ENCODE measurements around the gene HMCN1.
A peak's percentile ranks its signal among the peaks of the same experiment; 100 is the strongest.
"Not testable (repeated sequence)": the region's sequence is repeated elsewhere in the genome, so short reads cannot be mapped to it uniquely, and the experiment has no call there.

HMCN1 gene

GRCh38 chr1:186211583-186211982, 477.4 kb downstream of the HMCN1 start:
- not testable (repeated sequence) for DNase-seq

- peak; percentile 65 to 74 for DNase-seq
Observed at GRCh38 chr1:186212568-186213224, 478.5 kb downstream of the HMCN1 start.

- no peak for DNase-seq
Observed at GRCh38 chr1:186213225-186213607, 479.0 kb downstream of the HMCN1 start.

DNA sequence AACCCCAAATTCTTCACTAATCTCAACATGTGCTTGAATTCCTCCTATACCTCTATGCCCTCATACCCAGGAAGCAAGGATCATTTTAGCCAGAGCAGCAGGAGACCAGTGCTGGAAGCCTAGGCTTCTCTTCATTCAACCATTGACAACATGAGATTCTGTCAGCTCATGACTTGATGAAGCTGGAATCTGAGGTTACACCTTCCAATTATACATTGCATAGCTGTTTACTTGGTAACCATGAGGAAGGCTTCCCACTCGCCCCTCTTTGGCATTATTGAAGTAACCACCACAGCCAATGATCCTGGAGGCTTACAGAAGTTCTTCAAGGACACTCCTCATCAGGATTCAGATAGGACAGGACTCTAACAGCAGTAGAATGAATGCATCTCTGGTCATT, 480.6 kb downstream of the HMCN1 start:
- no peak for DNase-seq

DNA sequence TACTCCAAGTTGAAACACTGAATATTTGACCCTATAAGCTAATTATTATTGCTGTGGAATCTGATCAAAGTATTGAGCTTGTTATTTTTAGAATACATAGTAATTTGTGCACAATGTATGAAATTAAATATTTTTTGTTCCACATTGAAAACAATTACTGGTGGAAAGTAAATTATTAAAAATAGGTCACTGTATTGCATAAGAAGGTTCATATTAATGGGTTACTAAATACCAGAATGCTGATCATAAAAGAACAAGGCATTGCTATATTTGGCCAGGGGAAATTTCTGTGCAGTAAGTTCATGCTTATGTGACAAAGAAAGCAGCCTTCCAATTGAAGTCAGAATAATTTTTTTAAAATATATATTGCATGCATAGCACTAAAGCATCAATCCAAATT, 481.4 kb downstream of the HMCN1 start:
- no peak for DNase-seq

GRCh38 chr1:186218654-186219352, 484.6 kb downstream of the HMCN1 start:
- no peak for DNase-seq

- no peak for DNase-seq
Observed at GRCh38 chr1:186220067-186220466, 485.9 kb downstream of the HMCN1 start.

DNA sequence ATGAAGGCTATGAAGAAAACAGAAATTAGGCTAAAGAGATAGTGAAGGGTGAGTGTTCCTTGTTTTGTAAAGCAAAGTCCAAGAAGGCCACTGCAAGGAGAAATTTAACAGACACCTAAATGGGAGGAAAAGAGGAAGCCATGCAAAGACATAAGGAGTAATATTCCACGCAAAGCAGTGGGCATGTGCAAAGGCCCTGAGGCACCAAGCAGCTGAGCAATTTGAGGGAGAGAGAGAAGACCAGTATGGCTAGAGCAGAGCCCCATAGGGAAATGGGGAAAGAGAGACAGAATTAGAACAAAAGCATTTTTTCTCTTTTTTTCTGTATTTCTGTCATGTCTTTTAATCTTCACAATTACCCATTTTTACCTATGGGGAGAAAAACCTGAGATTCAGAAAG, 486.7 kb downstream of the HMCN1 start:
- DNase-seq = no peak

DNA sequence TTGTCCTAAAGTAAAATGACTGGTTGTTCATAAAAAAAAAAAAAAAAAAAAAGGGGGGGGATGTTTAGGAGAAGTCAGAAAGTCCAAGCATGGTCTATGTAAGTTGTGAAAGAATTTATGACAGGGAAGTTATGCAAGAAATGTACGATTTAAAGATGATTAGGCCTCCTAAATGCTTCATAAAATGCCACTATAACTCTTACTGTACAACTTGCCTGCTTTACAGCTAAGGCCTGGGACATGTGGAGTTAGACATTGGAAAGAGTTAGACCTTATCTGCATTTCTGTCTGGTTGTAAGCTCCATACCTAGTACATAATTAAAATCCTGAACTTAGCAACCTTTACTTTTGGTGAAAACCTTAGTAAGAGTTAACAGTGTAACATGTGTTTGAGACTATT, 490.9 kb downstream of the HMCN1 start:
- no peak for DNase-seq

DNA sequence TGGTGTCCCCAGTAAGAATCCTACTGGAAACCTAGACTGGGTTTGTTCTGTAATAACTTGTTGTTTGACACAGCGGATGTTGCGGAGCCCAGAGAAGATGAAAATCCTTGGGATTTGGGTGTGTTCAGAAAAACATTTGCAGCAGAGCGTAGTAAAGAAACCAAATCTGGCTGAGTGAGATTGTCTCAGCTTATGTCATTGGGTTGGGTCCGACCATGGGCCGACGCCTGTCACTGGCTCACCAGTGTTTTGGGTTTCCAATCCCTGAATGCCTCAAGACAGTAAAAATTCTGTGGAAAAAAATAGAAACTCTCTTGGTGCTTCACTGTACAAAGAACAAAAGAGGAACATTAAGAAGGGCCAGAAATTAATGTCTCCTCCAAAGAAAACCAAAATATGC, 494.6 kb downstream of the HMCN1 start:
- no peak for DNase-seq

DNA sequence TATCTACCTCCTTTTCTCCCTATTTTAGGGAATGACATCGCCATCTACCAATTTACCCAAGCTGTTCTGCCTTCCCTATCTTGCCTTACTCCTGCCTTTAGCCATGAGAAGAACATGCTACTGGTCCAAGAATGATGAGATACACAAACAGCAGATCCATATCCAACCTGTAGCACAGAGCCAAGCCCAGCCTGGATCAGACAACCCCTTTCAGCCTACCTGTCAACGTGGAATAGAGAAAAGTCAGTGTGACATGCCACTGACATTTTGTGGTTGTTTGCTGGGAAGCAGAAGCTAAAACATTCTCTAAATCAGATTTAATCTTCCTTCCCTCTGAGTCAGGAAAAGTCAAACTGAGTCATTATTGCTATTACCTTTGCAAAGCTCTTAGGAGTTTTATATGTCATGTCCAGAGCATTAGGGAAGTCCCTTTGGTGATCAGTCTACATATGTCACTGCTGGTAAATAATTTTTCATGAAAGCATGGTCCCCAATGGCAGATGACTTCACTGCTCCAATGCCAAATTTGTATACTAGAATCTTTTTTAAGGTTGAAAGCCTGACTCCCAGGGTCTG, 497.8 kb downstream of the HMCN1 start:
- DNase-seq = no peak

- DNase-seq = no peak
Observed at GRCh38 chr1:186234976-186235686, 500.9 kb downstream of the HMCN1 start.

DNA sequence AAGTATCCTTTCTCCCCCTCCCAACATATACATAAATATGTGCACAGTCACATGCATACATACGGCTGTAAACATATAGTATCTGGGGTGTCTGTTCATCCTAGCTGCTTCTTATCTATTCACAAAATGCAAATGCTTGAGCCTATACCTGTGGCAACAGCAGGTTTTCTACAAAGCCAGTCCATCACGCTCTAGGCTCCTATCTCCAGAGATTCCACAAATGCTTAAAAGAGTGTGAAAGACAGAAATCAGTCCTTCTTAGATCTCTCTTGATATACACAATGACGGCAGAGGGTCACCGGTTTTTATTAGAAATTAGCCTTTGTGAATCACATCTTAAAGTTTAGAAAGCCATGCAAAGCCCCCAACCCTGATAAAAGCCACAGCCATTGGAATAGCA, 501.5 kb downstream of the HMCN1 start:
- no peak for DNase-seq

- DNase-seq = no peak
Observed at GRCh38 chr1:186236921-186237320, 502.7 kb downstream of the HMCN1 start.

DNA sequence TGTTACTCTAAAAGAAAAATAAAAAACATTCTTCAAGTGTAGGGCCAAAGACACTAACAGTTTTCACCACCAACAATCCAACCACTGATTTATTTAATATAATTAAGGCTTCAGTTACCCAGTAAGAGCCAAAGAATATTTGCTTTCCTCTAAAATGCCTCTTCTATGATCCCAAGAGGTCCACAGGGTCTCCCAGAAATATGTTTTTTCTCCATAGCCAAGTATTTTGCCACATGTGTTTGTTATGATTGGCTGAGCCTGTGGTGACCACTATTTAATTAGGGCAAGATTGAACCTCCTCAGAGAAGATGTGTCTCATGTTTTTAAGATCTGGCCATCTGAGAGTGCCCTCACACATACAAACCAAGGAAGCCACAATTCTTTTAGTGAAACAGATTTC, 505.0 kb downstream of the HMCN1 start:
- DNase-seq = no peak

GRCh38 chr1:186240436-186240835, 506.2 kb downstream of the HMCN1 start:
- no peak for DNase-seq

All from NCI-H2081 (cell line).